PC-9 (cell line): ENCODE data around the gene ACBD4. TPM values are rescaled to one million over a fixed set of nuclear protein-coding genes. Genes with fewer than 3 reads are reported as not detected.

Experiments
- BruUV-seq: library from RNA; stranded (reverse); fragments of 400-500 nt; replicated peaks from 2 replicates; lab custom pipeline; 2021; lab: Mats Ljungman, UMichigan
- CTCF ChIA-PET: fragments of 300-600 bp; sonication (Branson Sonifier 250); formaldehyde crosslinking; loops from one replicate; lab custom pipeline; 2022; ENCODE audit warnings: antibody characterized with exemption; lab: Charles Lee
- POLR2A ChIA-PET: fragments of 300-600 bp; sonication (Branson Sonifier 250); formaldehyde crosslinking; loops from one replicate; lab custom pipeline; 2022; ENCODE audit warnings: antibody characterized with exemption; ENCODE audit not compliant: unreplicated experiment; lab: Charles Lee
- DNase-seq, 2 experiments: peaks; one replicate each; pipeline versions ENCODE4 v3.0.0 to v3.0.0-alpha.2; 2015 to 2022; ENCODE audit warnings: mixed read lengths in 1 of 2
- H2AFZ ChIP-seq: fragments of 200-600 bp; sonication (generic); 2 replicates; pipeline ENCODE4 v1.8.1; 2017; ENCODE audit warnings: antibody characterized with exemption
- H3F3A ChIP-seq: fragments of 200-600 bp; sonication (generic); 2 replicates; pipeline ENCODE4 v1.8.1; 2017; ENCODE audit warnings: antibody characterized with exemption, mild to moderate bottlenecking, low read depth; ENCODE audit not compliant: insufficient read depth
- H3K27ac ChIP-seq: fragments of 200-600 bp; sonication (generic); 2 replicates; pipeline ENCODE4 v1.6.1; 2016; ENCODE audit warnings: mixed run types
- H3K27me3 ChIP-seq: fragments of 200-600 bp; sonication (generic); 2 replicates; pipeline ENCODE4 v1.6.1; 2016; ENCODE audit warnings: low read depth, mixed run types; ENCODE audit not compliant: insufficient read depth
- H3K36me3 ChIP-seq: fragments of 200-600 bp; sonication (generic); 2 replicates; pipeline ENCODE4 v1.6.1; 2016; ENCODE audit warnings: low read depth, mixed run types
- H3K4me1 ChIP-seq: fragments of 200-600 bp; sonication (generic); replicated peaks from 2 replicates; pipeline ENCODE4 v1.6.1; 2016; ENCODE audit warnings: mixed run types; ENCODE audit not compliant: insufficient read depth
- H3K4me2 ChIP-seq: fragments of 200-600 bp; sonication (generic); 2 replicates; pipeline ENCODE4 v1.6.1; 2017; ENCODE audit warnings: mixed run types
- H3K4me3 ChIP-seq: fragments of 200-600 bp; sonication (generic); 2 replicates; pipeline ENCODE4 v1.6.1; 2016; ENCODE audit warnings: mixed run types
- H3K79me2 ChIP-seq: fragments of 200-600 bp; sonication (generic); 2 replicates; pipeline ENCODE4 v1.6.1; 2017; ENCODE audit warnings: low read depth, mixed run types
- H3K9me2 ChIP-seq: fragments of 200-600 bp; sonication (generic); 2 replicates; pipeline ENCODE4 v1.8.1; 2017; ENCODE audit warnings: mild to moderate bottlenecking; ENCODE audit not compliant: insufficient read depth
- H3K9me3 ChIP-seq: fragments of 200-600 bp; sonication (generic); 2 replicates; pipeline ENCODE4 v1.8.1; 2016; ENCODE audit warnings: low read depth; ENCODE audit not compliant: insufficient read depth
- H4K20me1 ChIP-seq: fragments of 200-600 bp; sonication (generic); 2 replicates; pipeline ENCODE4 v1.8.1; 2017; ENCODE audit not compliant: insufficient read depth
- EZH2 ChIP-seq: fragments of 200-600 bp; sonication (generic); IDR thresholded peaks from 2 replicates; pipeline ENCODE4 v1.8.0; 2017; ENCODE audit warnings: antibody characterized with exemption, low read depth
- intact Hi-C: fragments of 100-400 bp; cut with micrococcal nuclease; formaldehyde crosslinking; loops from one replicate; pipeline ENCODE4 v1.10.0; 2022; ENCODE audit not compliant: unreplicated experiment
- total RNA-seq: library from RNA; stranded (reverse); gene quantifications from 2 replicates; pipeline ENCODE4 v1.2.3, GENCODE V29; 2021
- TF ChIP-seq, protein P1 (sequence below): fragments of 200-600 bp; sonication (generic); conservative IDR thresholded peaks from 2 replicates; pipeline ENCODE4 v1.6.1; 2017; ENCODE audit warnings: mixed run types, antibody characterized with exemption, mild to moderate bottlenecking, moderate library complexity

ACBD4 gene
- total RNA-seq, 1 experiment from 2014 or later, result 14.6 TPM

DNA sequence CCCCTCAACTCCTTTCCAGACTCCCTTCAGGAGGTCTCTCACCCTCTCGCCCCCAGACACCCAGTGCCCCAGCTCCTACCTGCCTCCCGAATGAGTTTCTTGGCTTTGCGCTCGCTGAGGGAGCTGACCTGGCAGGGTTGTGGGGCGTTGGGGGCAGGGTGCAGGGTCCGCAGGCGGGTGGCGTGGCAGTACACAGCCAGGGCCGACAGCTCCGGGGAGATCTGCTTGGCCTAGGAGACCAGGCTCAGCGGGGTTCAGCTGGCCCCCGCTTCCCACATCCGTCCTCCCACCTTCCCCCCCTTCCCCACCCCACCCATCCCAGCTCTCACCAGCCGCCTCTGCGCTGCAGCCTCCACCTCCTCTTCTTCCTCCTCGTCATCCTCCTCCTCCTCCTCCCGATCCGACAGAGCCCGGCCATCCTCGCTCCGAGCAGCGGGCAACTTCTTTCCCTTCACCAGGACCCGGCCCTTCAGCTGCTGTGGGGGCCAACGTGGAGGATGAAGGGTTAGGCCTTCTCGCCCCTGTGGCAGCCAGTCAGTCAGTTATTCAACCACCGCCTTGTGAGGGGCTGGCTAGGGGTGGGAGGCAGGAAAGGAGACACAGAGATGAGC is 20.4 kb upstream of the ACBD4 start:
- DNase-seq, result no peak
- Histone ChIP-seq H3F3A (no peaks in the 10 kb centered on the region), H3K4me3 (no peak overlapping the region), H3K4me1 (no peaks in the 10 kb centered on the region), H2AFZ (no peak overlapping the region), H3K9me3 (no peaks in the 10 kb centered on the region), H3K27ac (no peak overlapping the region), H3K9me2 (no peaks in the 10 kb centered on the region), H3K27me3 (no peaks in the 10 kb centered on the region), H3K4me2 (no peak overlapping the region), H4K20me1 (no peaks in the 10 kb centered on the region), H3K79me2 (no peaks in the 10 kb centered on the region), H3K36me3 (no peaks in the 10 kb centered on the region)
- no peak for TF ChIP-seq EZH2
- TF ChIP-seq, protein P1, sequence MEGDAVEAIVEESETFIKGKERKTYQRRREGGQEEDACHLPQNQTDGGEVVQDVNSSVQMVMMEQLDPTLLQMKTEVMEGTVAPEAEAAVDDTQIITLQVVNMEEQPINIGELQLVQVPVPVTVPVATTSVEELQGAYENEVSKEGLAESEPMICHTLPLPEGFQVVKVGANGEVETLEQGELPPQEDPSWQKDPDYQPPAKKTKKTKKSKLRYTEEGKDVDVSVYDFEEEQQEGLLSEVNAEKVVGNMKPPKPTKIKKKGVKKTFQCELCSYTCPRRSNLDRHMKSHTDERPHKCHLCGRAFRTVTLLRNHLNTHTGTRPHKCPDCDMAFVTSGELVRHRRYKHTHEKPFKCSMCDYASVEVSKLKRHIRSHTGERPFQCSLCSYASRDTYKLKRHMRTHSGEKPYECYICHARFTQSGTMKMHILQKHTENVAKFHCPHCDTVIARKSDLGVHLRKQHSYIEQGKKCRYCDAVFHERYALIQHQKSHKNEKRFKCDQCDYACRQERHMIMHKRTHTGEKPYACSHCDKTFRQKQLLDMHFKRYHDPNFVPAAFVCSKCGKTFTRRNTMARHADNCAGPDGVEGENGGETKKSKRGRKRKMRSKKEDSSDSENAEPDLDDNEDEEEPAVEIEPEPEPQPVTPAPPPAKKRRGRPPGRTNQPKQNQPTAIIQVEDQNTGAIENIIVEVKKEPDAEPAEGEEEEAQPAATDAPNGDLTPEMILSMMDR, result no peak
- no TSS peak for BruUV-seq
- ChIA-PET POLR2A (no interaction called here), CTCF (no interaction called here)
- intact Hi-C loops, result no loop called here

DNA sequence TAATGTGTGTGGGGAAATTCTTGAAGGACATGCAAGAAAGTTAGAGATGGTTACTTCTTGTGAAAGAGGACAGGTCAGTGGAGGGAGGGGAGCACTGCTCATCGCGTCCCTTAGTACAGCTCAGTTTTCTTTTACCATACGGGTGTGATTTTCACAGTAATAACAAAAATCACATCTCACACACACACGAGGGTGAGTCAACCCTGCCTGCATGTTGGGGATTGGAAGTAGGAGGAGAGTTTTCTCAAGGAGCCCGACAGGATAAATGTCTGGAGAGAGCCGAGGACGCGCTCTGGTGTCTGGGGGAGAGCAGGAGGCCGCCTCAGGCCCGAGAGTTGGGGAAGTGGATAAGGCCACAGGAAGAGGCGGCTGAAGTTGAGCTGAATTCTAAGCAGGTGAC is 19.6 kb upstream of the ACBD4 start:
- H3K4me3 ChIP-seq, result no peak overlapping the region
- no peaks in the 10 kb centered on the region for H3K36me3 ChIP-seq
- H3K4me1 ChIP-seq, result no peaks in the 10 kb centered on the region
- no peak for DNase-seq
- H3K9me3 ChIP-seq, result no peaks in the 10 kb centered on the region
- BruUV-seq, result no TSS peak
- H3K27ac ChIP-seq, result no peak overlapping the region
- H3F3A ChIP-seq, result no peaks in the 10 kb centered on the region
- ChIA-PET CTCF (no interaction called here), POLR2A (no interaction called here)
- no peak overlapping the region for H3K4me2 ChIP-seq
- intact Hi-C loops, result no loop called here
- no peaks in the 10 kb centered on the region for H3K27me3 ChIP-seq
- H4K20me1 ChIP-seq, result no peaks in the 10 kb centered on the region
- TF ChIP-seq, protein P1, result no peak
- TF ChIP-seq EZH2, result no peak
- no peaks in the 10 kb centered on the region for H3K9me2 ChIP-seq
- no peak overlapping the region for H2AFZ ChIP-seq
- H3K79me2 ChIP-seq, result no peaks in the 10 kb centered on the region

DNA sequence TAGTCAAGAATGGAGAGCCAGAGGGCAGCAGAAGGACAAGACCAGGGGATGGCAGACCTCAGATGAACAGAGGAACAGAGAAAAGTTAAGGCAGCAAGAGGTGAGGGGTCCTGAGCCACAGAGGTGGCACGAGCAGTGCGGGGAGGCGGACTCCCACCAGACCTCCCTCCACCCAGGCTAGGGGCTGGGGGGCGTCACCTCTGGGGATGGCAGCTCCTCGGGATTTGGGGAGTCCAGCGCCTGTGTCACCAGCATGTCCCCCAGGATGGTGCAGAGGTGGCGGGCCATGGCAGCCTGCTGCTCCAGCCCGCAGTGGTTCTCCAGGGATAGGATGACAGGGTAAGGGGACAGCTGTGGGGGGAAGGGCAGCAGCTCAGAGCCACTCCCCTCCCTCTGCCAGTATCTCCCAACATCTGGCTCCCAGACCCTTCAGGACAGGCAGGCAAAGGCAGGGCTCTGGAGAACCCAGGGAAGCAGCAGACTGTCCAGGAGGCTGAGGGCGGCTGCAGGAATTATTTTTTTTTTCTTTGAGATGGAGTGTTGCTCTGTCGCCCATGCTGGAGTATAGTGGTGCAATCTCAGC is 19.0 kb upstream of the ACBD4 start:
- no peak for TF ChIP-seq EZH2
- TF ChIP-seq, protein P1, result no peak
- ChIA-PET CTCF (no interaction called here), POLR2A (no interaction called here)
- H3F3A ChIP-seq, result no peaks in the 10 kb centered on the region
- no peaks in the 10 kb centered on the region for H3K9me2 ChIP-seq
- no peaks in the 10 kb centered on the region for H3K36me3 ChIP-seq
- H2AFZ ChIP-seq, result no peak overlapping the region
- BruUV-seq, result no TSS peak
- H3K79me2 ChIP-seq, result no peaks in the 10 kb centered on the region
- intact Hi-C loops, result no loop called here
- H3K4me1 ChIP-seq, result no peaks in the 10 kb centered on the region
- H3K4me3 ChIP-seq, result no peak overlapping the region
- no peaks in the 10 kb centered on the region for H3K9me3 ChIP-seq
- no peaks in the 10 kb centered on the region for H3K27me3 ChIP-seq
- no peak overlapping the region for H3K27ac ChIP-seq
- H3K4me2 ChIP-seq, result no peak overlapping the region
- no peaks in the 10 kb centered on the region for H4K20me1 ChIP-seq
- no peak for DNase-seq
